Activated CD8-positive, alpha-beta T cell treated with anti-CD3 and anti-CD28 coated beads for 36 hours (primary cell): ENCODE data around the gene PAAF1. TPM values are rescaled to one million over a fixed set of nuclear protein-coding genes. Genes with fewer than 3 reads are reported as not detected.
"Not testable (repeated sequence)": the region's sequence is repeated elsewhere in the genome, so short reads cannot be mapped to it uniquely, and the experiment has no call there.

Source experiments
- ATAC-seq: fragments of 200-7000 bp; cut with Tn5 transposase; one replicate; pipeline ENCODE4 v1.10.0; 2021; ENCODE audit warnings: mild to moderate bottlenecking, moderate library complexity
- CTCF ChIA-PET: fragments of 350-600 bp; sonication (Branson Sonifier 250); formaldehyde crosslinking; loops from one replicate; lab custom pipeline; 2021; ENCODE audit warnings: antibody characterized with exemption; lab: Charles Lee
- POLR2A ChIA-PET: fragments of 350-600 bp; sonication (Branson Sonifier 250); formaldehyde crosslinking; loops from one replicate; lab custom pipeline; 2021; ENCODE audit warnings: antibody characterized with exemption; lab: Charles Lee
- DNase-seq: peaks from one replicate; pipeline ENCODE4 v3.0.0-alpha.2; 2020
- H3K27ac Mint-ChIP-seq: one replicate; pipeline ENCODE4 v1.8.0; 2021; ENCODE audit warnings: mild to moderate bottlenecking, mixed read lengths
- H3K27me3 Mint-ChIP-seq: one replicate; pipeline ENCODE4 v1.8.0; 2021; ENCODE audit warnings: mixed read lengths
- H3K36me3 Mint-ChIP-seq: one replicate; pipeline ENCODE4 v1.8.0; 2021; ENCODE audit warnings: low read depth, mixed read lengths
- H3K4me1 Mint-ChIP-seq: one replicate; pipeline ENCODE4 v1.8.0; 2021; ENCODE audit warnings: low read depth, mixed read lengths
- H3K4me3 Mint-ChIP-seq: one replicate; pipeline ENCODE4 v1.8.0; 2021; ENCODE audit warnings: mild to moderate bottlenecking, moderate library complexity, mixed read lengths
- H3K9me3 Mint-ChIP-seq: one replicate; pipeline ENCODE4 v1.8.0; 2021; ENCODE audit warnings: mixed read lengths
- intact Hi-C: fragments of 100-400 bp; cut with micrococcal nuclease; formaldehyde crosslinking; loops from one replicate; pipeline ENCODE4 v1.10.0; 2022
- total RNA-seq, 2 experiments: library from RNA; stranded (reverse); gene quantifications; one replicate each; pipeline ENCODE4 v1.2.3, GENCODE V29; 2021
- TF ChIP-seq, protein P1 (sequence below): fragments of 200-600 bp; IDR thresholded peaks from one replicate; pipeline ENCODE4 v1.8.0; 2022; ENCODE audit warnings: antibody characterized with exemption, mild to moderate bottlenecking

Gene PAAF1
- total RNA-seq, 2 experiments from 2014 or later = 32.5 to 34.9 TPM

DNA sequence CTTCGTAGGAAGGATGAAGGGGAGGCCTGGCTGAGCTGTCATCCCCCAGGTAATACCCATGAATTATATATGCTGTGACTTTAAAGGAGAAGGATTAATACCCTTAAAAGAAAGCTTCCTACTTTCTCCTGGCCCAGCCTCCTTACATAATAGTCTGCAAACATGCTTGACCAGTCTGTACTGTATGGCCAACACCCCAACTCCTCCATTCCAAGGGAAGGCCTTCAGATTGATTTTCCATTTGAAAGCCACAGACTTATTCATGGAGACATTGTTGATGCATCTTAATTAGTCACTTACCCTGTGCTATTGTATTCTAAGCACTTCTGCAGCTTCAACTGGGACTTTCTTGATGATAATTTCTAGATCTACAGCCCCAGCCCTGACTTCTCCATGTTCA lies 2.0 kb downstream of the PAAF1 start:
- Mint-ChIP-seq H3K4me3 (no peak overlapping the region), H3K9me3 (no peaks in the 10 kb centered on the region), H3K27ac (no peak overlapping the region), H3K27me3 (no peaks in the 10 kb centered on the region), H3K4me1 (peaks cover 29% of the 10 kb centered on the region), H3K36me3 (peaks cover 35% of the 10 kb centered on the region)
- CTCF ChIA-PET = interaction anchor here (1.1 kb wide), 1 partner anchor 85 kb away, joined by 4 read pairs; no protein-coding TSS in a partner anchor
- ATAC-seq (no peak), DNase-seq (no peak)
- TF ChIP-seq, protein P1, sequence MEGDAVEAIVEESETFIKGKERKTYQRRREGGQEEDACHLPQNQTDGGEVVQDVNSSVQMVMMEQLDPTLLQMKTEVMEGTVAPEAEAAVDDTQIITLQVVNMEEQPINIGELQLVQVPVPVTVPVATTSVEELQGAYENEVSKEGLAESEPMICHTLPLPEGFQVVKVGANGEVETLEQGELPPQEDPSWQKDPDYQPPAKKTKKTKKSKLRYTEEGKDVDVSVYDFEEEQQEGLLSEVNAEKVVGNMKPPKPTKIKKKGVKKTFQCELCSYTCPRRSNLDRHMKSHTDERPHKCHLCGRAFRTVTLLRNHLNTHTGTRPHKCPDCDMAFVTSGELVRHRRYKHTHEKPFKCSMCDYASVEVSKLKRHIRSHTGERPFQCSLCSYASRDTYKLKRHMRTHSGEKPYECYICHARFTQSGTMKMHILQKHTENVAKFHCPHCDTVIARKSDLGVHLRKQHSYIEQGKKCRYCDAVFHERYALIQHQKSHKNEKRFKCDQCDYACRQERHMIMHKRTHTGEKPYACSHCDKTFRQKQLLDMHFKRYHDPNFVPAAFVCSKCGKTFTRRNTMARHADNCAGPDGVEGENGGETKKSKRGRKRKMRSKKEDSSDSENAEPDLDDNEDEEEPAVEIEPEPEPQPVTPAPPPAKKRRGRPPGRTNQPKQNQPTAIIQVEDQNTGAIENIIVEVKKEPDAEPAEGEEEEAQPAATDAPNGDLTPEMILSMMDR = no peak
- intact Hi-C loops = loop anchor here (10.0 kb wide), 1 partner anchor 124 kb away; no protein-coding TSS in a partner anchor
- POLR2A ChIA-PET = interaction anchor here (0.6 to 1.2 kb wide), 4 partner anchors 9 to 118 kb away, joined by 3 to 4 read pairs (median 4); partner anchors contain the start of genes MRPL48 and RAB6A

DNA sequence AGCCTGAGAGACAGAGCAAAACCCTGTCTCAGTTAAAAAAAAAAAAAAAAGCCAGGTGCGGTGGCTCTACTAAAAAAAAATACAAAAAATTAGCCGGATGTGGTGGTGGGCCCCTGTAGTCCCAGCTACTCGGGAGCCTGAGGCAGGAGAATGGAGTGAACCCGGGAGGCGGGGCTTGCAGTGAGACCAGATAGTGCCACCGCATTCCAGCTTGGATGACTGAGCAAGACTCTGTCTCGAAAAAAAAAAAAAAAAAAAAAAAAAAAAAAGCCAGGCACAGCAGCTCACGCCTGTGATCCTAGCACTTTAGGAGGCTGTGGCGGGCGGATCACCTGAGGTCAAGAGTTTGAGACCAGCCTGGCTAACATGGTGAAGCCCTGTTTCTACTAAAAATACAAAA lies 3.6 kb downstream of the PAAF1 start:
- ATAC-seq, DNase-seq, H3K27me3 Mint-ChIP-seq, POLR2A ChIA-PET, H3K9me3 Mint-ChIP-seq, H3K4me3 Mint-ChIP-seq, intact Hi-C loops, H3K27ac Mint-ChIP-seq: not testable (repeated sequence)
- Mint-ChIP-seq H3K4me1 (peaks cover 18% of the 10 kb centered on the region), H3K36me3 (peaks cover 25% of the 10 kb centered on the region)
- CTCF ChIA-PET = interaction anchor here (1.6 kb wide), 1 partner anchor 11 kb away, joined by 4 read pairs; no protein-coding TSS in a partner anchor

DNA sequence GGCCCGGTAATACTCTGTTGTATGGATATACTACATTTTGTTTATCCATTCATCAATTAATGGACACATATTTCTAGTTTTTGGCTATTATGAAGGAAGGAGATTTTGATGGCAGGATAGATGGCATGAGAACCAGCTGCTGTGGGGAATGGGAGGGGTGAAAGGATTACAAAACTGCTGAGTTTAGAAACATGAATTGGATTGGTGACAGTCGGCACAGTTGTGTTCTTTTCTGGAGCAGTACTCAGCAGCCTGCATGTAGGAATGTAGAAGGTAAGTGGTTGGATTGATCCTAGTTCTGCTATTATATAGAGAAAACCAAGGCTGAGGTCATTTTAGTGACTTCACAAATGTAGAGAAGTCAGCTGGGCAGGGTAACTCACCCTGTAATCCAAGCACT lies 7.1 kb downstream of the PAAF1 start:
- DNase-seq (no peak), ATAC-seq (no peak)
- TF ChIP-seq, protein P1 = no peak
- Mint-ChIP-seq H3K27ac (no peak overlapping the region), H3K4me3 (no peak overlapping the region), H3K9me3 (no peaks in the 10 kb centered on the region), H3K27me3 (no peaks in the 10 kb centered on the region), H3K4me1 (peaks cover 7% of the 10 kb centered on the region), H3K36me3 (peaks cover 22% of the 10 kb centered on the region)
- intact Hi-C loops = no loop called here
- CTCF ChIA-PET = no interaction called here
- POLR2A ChIA-PET = no interaction called here

DNA sequence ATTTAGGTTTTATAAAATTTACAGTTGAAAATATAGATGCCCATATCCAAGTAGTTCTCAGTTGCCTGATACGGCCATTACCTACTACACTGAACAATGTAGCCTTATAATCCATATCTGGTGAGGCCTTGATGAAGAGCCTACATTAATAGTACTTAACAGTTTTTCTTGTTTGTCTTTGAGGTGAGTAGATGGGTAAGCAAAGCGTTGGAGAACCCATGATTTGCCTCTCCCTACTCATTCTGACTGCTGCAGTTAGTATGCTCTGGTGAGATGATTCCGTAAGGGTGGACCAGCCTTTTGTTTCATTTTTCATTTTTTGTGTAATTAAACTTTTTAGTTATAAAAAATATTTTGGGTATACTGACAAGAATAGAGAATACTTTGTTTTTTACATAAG lies 11.4 kb downstream of the PAAF1 start:
- Mint-ChIP-seq H3K4me1 (peaks cover 5% of the 10 kb centered on the region), H3K36me3 (peaks cover 24% of the 10 kb centered on the region), H3K27me3 (no peaks in the 10 kb centered on the region), H3K27ac (no peak overlapping the region), H3K4me3 (no peak overlapping the region), H3K9me3 (no peaks in the 10 kb centered on the region)
- no peak for ATAC-seq
- CTCF ChIA-PET = interaction anchor here (1.3 kb wide), 1 partner anchor 18 kb away, joined by 3 read pairs; no protein-coding TSS in a partner anchor
- TF ChIP-seq, protein P1 = no peak
- intact Hi-C loops = no loop called here
- DNase-seq = no peak
- POLR2A ChIA-PET = interaction anchor here (0.7 kb wide), 1 partner anchor 146 kb away, joined by 3 read pairs; no protein-coding TSS in a partner anchor

DNA sequence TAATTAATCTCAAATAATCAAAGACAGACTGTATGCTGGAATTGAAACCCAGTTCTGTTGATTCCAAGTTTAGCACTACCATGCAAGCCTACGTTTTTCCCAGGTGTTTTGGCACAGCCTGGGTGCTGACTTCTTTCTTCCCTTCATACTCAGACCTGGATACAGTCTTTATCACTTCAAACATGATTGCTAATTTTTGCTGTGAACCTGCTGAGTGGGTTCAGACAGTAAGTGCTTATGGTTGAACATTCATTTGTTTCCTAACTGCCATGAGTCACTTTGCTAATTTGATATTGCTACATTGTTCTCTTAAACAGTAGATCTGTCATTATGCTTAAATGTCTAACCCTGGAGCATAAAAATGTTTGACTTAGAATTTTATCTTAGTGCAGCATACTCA lies 12.2 kb downstream of the PAAF1 start:
- Mint-ChIP-seq H3K9me3 (no peaks in the 10 kb centered on the region), H3K27ac (no peak overlapping the region), H3K36me3 (peaks cover 20% of the 10 kb centered on the region), H3K4me3 (no peak overlapping the region), H3K27me3 (no peaks in the 10 kb centered on the region), H3K4me1 (peaks cover 5% of the 10 kb centered on the region)
- POLR2A ChIA-PET = no interaction called here
- intact Hi-C loops = no loop called here
- TF ChIP-seq, protein P1 = no peak
- ATAC-seq (no peak), DNase-seq (no peak)
- CTCF ChIA-PET = no interaction called here
